H1 (cell line): ENCODE results near the gene SPC24. TPM values are rescaled to one million over a fixed set of nuclear protein-coding genes. Genes with fewer than 3 reads are reported as not detected.

ENCODE experiments used
- microRNA-seq, 2 experiments: library from miRNA; unstranded; fragments of <30 nt; microRNA quantifications; one replicate each; pipeline versions ENCODE4 to v1.2.0, GENCODE V29; 2016 to 2020; ENCODE audit warnings: borderline microRNAs expressed in 2 of 2, borderline number of aligned reads in 2 of 2, borderline replicate concordance in 1 of 2
- polyA plus RNA-seq, 7 experiments: library from polyadenylated mRNA; depleted of rRNA in 3 of 7; stranded (reverse) in 5 of 7; unstranded in 2 of 7; fragments of >200 nt in 5 of 7; fragments of 200-250 nt in 2 of 7; gene quantifications; 1 replicate in 5 of 7; 2 replicates in 1 of 7; 4 replicates in 1 of 7; pipeline versions ENCODE4 v1.2.1 to v1.2.3, GENCODE V29; 2011 to 2013; ENCODE audit warnings: missing spikeins in 2 of 7, mixed read lengths in 2 of 7
- total RNA-seq: library from RNA; stranded (reverse); fragmentation: NEBNext Ultra II Directional; extraction: Animal tissue kit (Norgen Biotek cat#: 25700); gene quantifications from 2 replicates; pipeline ENCODE4 v1.2.1, GENCODE V29; 2021

SPC24 gene
- total and polyA plus RNA-seq, 2 of the 8 experiments (the other 6 are each of a cell fraction or from before 2014, with no cell fraction given) = 17.7 to 42.4 TPM

Small RNA genes lying within 50 kb of the gene (microRNA-seq; reads per million reads assigned to microRNA genes)
- gene MIR6886 = 0 to 0.61 reads per million in 2 experiments

Other genes starting within 250 kb of the SPC24 start
- 47.5 and 48.3 TPM in 2 replicates for gene YIPF2, start 227.1 kb downstream of the SPC24 start, total RNA-seq
- 112 and 151 TPM in 2 replicates for gene YIPF2, start 227.1 kb downstream of the SPC24 start, polyA plus RNA-seq (2011; rRNA removed)
- 22.5 and 24.0 TPM in 2 replicates for gene TIMM29, start 227.0 kb downstream of the SPC24 start, total RNA-seq
- 15.9 and 24.2 TPM in 2 replicates for gene TIMM29, start 227.0 kb downstream of the SPC24 start, polyA plus RNA-seq (2011; rRNA removed)
- 263 TPM in 2 replicates for gene SMARCA4, start 194.8 kb downstream of the SPC24 start, total RNA-seq
- gene SMARCA4, start 194.8 kb downstream of the SPC24 start, polyA plus RNA-seq (2011; rRNA removed) = 86.4 and 137 TPM in 2 replicates
- gene LDLR, start 66.3 kb downstream of the SPC24 start, total RNA-seq = 118 and 119 TPM in 2 replicates
- 70.1 and 85.9 TPM in 2 replicates for gene LDLR, start 66.3 kb downstream of the SPC24 start, polyA plus RNA-seq (2011; rRNA removed)
- 42.3 and 47.9 TPM in 2 replicates for gene KANK2, start 41.8 kb upstream of the SPC24 start, total RNA-seq
- 25.2 and 47.7 TPM in 2 replicates for gene KANK2, start 41.8 kb upstream of the SPC24 start, polyA plus RNA-seq (2011; rRNA removed)
- gene ANGPTL8, start 83.8 kb upstream of the SPC24 start, total RNA-seq = not detected in 2 replicates
- not detected in 2 replicates for gene ANGPTL8, start 83.8 kb upstream of the SPC24 start, polyA plus RNA-seq (2011; rRNA removed)
- gene DOCK6, start 106.7 kb upstream of the SPC24 start, total RNA-seq = 44.1 and 54.7 TPM in 2 replicates
- gene DOCK6, start 106.7 kb upstream of the SPC24 start, polyA plus RNA-seq (2011; rRNA removed) = 25.5 and 48.4 TPM in 2 replicates
- not detected in 2 replicates for gene TSPAN16, start 140.4 kb upstream of the SPC24 start, total RNA-seq
- gene TSPAN16, start 140.4 kb upstream of the SPC24 start, polyA plus RNA-seq (2011; rRNA removed) = not detected in 2 replicates
- gene RAB3D, start 183.9 kb upstream of the SPC24 start, total RNA-seq = 23.8 and 24.4 TPM in 2 replicates
- gene RAB3D, start 183.9 kb upstream of the SPC24 start, polyA plus RNA-seq (2011; rRNA removed) = 17.8 and 23.3 TPM in 2 replicates
- gene TMEM205, start 190.5 kb upstream of the SPC24 start, total RNA-seq = 73.5 and 78.2 TPM in 2 replicates
- gene TMEM205, start 190.5 kb upstream of the SPC24 start, polyA plus RNA-seq (2011; rRNA removed) = 423 and 441 TPM in 2 replicates
- 4.0 and 5.5 TPM in 2 replicates for gene CCDC159, start 190.7 kb upstream of the SPC24 start, total RNA-seq
- gene CCDC159, start 190.7 kb upstream of the SPC24 start, polyA plus RNA-seq (2011; rRNA removed) = 5.4 and 7.1 TPM in 2 replicates
- gene PLPPR2, start 199.7 kb upstream of the SPC24 start, total RNA-seq = 9.5 and 11.7 TPM in 2 replicates
- 7.2 and 14.9 TPM in 2 replicates for gene PLPPR2, start 199.7 kb upstream of the SPC24 start, polyA plus RNA-seq (2011; rRNA removed)
- 3.1 and 3.2 TPM in 2 replicates for gene SWSAP1, start 218.9 kb upstream of the SPC24 start, total RNA-seq
- gene SWSAP1, start 218.9 kb upstream of the SPC24 start, polyA plus RNA-seq (2011; rRNA removed) = 5.1 and 5.2 TPM in 2 replicates
- gene EPOR, start 228.5 kb upstream of the SPC24 start, total RNA-seq = 13.1 and 13.9 TPM in 2 replicates
- gene EPOR, start 228.5 kb upstream of the SPC24 start, polyA plus RNA-seq (2011; rRNA removed) = 23.4 and 32.3 TPM in 2 replicates